ENCODE data around the gene IER3IP1.

- TF ChIP-seq ZNF446 (CRISPR knock-in tag; IDR thresholded peaks at IDR 0.05) = no peak
- TF ChIP-seq BRF2 (CRISPR knock-in tag; IDR thresholded peaks at IDR 0.05) = peak; percentile 70; the same call in 1 of the 2 replicates
- TF ChIP-seq SAFB2 (CRISPR knock-in tag; IDR thresholded peaks at IDR 0.05; ENCODE audit: borderline replicate concordance, low read depth) = no peak
- no peak for TF ChIP-seq GABPA (IDR thresholded peaks at IDR 0.05; ENCODE audit: low read depth, low read length)
- TF ChIP-seq GABPA (CRISPR knock-in tag; IDR thresholded peaks at IDR 0.05; ENCODE audit: low read depth) = peak; percentile 25; the same call in 1 of the 2 replicates
- TF ChIP-seq ZNF556 (CRISPR knock-in tag; IDR thresholded peaks at IDR 0.05; ENCODE audit: borderline replicate concordance) = peak; percentile 86; the same call in 1 of the 2 replicates
- 0 out of 2 replicates have a peak, but pooled peaks have one; percentile 23 for TF ChIP-seq ATF7-NPFF (CRISPR knock-in tag; IDR thresholded peaks at IDR 0.05; ENCODE audit: low read depth)
- peak; percentile 29 for TF ChIP-seq CTCF (CRISPR knock-in tag; IDR thresholded peaks at IDR 0.05)
- TF ChIP-seq RFX5 (IDR thresholded peaks at IDR 0.05; ENCODE audit: low read depth, low read length) = no peak
- TF ChIP-seq HOXA7 (CRISPR knock-in tag; IDR thresholded peaks at IDR 0.05) = no peak
- peak; percentile 83 for TF ChIP-seq TAF1 (CRISPR knock-in tag; IDR thresholded peaks at IDR 0.05)
- TF ChIP-seq XRCC5 (optimal IDR thresholded peaks at IDR 0.05; ENCODE audit: low read length) = peak; percentile 17
Observed at GRCh38 chr18:47175898-47176575, at the start of gene IER3IP1.
